NCI-H2081 treated with DMSO at 0.1 percent for 48 hours (cell line): Measurements from ENCODE around the gene SH3BP2.

ENCODE experiments used
- DNase-seq: peaks from one replicate; lab custom pipeline; 2025; lab: John Stamatoyannopoulos, UW

Gene SH3BP2

DNA sequence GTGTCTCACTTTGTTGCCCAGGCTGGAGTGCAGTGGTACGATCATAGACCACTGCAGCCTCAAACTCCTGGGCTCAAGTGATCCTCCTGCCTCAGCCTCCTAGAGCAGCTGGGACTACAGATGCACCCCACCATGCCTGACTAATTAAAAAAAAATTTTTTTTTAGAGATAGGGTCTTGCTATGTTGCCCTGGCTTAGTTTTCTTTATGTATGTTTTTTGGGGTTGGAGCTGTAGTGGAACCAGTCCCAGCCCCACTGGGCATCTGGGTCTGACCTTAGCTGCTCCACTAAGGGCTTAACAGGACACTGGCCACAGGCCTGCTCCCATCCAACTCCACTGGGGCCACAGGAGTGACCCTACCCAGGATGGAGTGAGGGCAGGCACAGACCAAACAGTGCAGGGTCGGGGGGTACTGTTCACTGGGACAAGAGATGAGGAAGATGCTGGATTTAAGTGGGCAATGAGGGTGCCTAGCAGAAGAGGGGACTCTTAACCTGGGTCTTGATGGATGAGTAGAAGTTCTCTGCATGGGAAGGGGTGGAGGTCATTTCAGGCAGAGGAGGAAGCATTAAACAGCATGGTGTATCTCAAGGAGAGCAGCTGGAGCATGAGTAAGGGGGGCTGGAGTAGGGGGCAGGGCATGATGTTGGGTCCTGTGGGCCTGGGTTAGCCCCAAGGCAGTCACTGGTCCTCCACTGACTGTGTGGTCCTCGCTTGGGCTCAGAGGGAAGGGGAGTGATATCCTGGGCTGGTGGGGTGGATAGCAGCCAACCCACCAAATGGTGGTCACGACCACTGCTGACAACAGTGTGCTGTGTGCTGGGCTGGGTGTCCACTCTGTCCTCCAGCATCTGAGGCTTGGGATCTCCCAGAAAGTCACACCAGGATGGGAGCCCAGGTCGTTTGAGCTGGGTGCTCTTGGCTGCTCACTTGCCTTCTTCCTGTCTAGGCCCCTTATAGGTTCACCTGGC is 26.6 kb downstream of the SH3BP2 start:
- DNase-seq: no peak

DNA sequence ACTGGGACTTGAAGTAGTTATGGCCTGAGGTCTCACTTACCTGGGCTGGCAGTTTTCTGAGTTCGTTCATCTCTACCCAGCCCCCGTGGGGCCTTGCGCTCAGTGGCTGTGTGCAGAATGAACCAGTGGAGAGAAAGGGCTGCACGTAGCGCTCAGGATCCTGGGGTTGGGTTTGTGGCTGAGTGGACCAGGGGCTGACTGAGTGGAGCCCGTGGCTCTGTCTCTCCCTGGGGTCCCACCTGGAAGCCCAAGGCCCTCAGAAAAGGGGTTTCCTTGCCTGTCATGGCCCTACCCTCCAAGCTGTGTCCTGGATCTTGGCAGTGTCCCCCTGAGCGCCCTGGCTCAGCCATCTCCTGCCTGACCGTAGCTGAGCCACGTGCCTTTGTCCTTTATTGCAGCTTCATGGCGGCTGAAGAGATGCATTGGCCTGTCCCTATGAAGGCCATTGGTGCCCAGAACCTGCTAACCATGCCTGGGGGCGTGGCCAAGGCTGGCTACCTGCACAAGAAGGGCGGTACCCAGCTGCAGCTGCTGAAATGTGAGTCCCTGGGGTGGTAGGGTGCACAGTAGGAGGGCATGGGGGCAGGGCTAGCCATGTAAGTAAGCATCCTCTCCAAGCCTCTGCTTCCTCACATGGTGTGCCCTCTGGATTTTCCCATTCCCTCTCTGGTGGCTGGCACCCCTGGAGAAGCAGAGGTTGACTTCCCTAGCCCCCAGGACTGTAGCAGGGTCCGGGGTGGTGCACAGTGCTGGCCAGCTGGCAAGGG is 27.5 kb downstream of the SH3BP2 start:
- DNase-seq: no peak

DNA sequence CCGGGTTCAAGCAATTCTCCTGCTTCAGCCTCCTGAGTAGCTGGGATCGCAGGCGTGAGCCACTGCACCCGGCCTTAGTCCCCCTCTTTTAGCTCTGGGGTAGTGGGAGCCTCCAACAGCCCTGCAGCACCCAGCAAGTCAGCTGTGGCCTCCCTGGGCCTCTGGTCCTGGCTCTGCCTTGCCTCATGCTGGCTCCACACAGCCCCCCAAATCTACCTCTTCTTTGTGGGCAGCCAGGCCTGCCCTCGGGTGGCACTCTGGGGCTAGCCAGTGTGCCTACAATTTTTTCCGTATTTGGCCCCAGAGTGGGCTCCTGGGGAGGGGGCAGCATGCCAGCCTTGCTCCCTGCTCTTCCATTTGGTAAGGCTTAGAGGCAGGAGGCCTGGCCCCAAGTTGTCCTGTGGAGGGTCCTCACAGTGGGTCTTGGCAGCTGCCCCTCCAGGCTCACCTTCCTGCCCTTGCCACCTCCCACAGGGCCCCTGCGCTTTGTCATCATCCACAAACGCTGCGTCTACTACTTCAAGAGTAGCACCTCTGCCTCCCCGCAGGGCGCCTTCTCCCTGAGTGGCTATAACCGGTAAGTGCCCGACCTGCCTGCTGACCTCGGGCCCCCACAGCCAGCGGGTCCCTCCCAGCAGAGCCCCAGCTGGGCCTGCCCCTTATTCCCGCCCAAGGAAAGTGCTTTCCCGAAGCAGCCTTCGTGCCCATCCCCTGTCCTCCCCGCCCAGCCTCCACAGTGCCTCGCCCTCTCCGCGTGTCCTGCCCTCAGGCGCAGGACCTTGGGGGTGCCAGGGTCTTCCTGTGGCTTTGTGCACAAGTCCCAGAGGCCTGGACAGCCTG is 29.8 kb downstream of the SH3BP2 start:
- no peak for DNase-seq

DNA sequence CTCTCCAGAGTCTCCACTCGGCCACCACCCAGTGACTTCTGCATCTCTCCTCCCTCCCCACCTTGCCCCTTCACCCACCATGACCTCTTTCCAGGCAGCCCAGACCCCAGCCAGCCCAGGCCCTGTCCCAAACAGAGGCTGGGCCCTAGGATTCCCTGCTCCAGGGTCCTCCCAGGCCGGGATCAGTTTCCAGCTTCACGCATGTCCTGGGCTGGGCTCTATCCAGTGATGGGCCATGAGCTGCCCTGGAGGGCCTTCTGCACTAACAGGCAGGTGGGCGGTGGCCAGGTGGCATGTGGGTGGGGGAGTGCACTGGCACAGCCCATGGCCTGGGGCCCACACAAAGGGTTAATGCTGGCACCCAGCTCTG is 30.4 kb downstream of the SH3BP2 start:
- DNase-seq: no peak

DNA sequence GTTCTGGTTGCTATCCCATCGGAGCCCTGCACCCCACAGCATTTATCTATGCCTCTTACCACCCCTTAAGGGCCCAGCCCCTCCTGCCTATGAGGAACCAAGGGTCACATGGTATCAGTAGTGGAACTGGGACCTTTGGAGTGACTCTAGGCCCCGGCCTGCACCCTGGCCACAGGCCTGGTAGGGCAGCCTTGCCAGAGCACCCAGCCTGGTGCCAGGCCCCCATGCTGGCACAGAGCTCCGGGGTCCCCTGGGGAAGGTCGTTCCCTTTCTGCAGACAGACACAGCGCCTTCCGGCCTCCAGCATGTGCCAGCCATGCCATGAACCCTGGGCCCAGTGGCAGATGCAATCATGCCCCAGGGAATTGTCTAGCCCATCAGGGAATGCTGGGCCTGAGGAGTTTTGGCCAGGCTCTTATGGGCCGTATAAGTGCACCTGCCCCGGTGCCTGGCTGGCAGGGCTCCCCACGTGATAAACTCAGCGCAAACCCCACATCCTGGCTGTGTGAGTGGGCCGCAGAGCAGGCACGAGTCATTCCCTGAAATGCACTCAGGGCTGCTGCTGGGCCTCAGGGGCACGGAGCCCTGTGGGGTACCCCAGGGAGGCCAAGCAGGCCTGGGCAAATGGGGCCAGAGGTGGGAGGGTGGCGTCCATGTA is 30.9 kb downstream of the SH3BP2 start:
- no peak for DNase-seq

DNA sequence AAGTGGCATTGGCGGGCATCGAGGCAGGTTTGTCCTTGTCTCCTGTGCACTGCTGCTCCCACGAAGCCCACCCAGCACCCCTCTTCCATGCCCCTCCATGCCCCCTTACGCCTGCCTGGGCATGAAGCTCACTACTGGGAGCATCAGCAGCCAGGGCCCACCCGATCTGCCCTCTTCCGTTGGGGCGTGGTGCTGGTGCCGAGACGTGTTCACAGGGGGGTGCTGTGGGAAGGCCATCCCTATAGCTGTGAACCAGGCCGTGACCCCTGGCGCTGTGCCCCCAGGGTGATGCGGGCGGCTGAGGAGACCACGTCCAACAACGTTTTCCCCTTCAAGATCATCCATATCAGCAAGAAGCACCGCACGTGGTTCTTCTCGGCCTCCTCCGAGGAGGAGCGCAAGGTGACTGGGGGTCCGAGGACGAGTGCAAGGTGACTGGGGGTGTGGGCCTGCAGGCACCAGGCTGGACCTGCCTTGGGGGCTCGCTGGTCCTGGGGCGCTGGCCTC is 31.5 kb downstream of the SH3BP2 start:
- no peak for DNase-seq

DNA sequence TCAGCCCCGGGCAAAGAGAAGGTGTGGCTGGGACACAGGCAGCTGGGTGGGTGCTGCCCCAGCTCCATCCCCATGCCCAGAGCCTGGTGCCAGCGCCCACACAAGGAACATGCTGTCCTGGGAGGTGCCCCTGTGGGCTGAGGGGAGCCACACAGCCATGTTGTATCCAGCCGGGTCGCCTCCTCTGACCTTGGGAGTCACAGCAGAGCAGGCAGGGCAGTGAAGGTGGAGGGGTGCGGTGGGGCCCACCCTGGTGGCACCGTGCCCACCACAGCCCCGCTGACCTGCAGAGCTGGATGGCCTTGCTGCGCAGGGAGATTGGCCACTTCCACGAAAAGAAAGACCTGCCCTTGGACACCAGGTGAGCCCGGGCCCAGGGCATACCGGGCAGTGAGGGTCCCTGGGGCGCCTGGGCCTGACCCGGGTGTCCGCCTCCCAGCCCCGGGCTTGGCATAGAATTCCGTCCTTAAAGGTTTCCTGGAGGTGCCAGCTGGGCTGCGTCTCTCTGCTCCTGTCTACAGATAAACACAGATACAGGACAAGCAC is 32.0 kb downstream of the SH3BP2 start:
- DNase-seq: no peak

DNA sequence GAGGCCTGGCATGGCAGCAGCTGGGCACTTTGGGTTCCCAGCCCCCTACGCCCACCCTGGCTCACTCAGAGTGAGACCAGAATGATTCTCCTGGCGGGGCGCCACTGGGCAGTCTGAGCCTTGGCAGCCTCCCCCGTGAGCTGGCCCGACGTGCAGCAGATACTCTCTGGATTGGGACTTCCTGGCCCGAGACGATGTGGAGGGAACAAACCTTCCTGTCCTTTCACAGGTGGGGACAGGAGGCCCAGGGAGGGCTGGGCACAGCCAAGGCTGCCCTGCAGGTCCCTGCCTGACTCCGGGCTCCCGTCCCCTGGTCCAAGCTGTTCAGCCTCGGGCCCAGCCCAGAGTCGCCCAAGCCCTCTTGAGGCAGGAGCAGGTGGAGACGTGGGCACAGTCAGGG is 32.9 kb downstream of the SH3BP2 start:
- DNase-seq: no peak

DNA sequence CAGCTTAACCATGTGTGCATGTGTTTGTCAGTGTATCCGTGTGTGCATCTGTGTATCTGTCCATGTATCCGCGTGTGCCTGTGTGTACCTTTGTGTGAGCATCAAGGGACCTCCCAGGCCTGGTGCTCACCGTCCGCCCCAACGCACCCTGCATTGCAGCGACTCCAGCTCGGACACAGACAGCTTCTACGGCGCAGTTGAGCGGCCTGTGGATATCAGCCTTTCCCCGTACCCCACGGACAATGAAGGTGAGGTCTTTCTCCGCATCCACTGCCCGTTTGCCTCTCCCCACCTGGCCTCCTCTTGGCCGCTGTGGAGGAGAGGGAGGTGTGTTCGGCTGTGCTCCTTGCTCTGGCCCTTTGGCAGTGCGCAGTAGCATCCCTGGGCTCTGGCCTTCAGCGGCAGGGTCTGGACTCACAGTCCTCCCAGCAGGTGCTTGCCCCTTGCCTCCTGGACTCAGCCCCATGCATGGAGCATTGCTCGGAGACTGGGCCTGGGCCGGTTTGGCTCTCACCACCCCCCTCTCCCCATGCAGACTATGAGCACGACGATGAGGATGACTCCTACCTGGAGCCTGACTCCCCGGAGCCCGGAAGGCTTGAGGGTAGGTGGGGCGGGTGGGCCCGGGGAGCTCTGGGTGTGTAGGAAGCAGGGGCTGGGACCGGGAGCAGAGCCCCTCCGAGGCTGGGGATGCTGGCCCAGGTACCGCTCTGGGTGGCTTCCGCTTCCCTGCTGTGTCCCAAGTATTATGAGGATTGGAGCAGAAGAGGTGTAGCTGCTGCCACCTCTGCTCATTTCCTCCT is 34.4 kb downstream of the SH3BP2 start:
- DNase-seq: no peak

DNA sequence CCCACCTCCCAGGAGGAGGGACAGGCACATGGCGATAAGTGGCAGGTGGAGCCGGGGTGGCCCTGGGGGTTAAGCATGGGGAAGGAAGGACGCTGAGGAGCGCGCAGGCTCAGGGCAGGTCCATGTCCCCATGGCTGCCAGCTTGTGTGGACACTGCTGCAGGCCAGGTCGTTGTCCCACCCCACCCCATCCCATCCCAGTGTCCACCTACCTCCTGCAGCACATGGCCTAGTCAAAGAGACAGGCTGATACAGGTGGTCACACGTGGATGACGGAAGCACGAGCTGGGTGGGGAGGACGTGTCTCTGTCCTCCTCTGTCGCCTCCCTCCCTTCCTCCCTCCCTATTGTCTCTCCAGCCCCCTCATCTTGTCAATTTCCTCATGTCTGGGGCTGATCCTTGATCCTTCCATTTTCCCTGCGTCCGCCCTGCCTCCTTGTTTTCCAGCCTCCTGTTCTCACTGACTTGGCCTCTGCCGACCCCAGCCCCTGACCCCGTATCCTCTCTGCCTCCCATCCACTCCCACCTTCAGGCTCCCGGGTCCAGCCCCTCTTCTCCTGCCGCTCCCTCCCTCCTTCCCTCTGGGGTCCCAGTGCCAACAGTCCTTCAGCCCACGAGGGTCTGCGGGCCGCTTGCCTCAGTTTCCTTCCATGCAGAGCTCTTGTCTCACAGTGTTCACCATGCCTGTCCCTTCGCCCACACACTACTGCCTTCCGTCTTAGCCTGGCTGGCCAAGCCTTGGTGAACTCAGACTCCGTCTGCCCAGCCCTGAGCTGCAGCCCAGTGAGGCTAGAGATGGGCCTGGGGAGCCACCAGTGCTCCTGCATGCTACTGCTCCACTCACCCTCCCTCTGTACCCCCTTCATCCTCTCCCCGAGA is 35.2 kb downstream of the SH3BP2 start:
- no peak for DNase-seq

DNA sequence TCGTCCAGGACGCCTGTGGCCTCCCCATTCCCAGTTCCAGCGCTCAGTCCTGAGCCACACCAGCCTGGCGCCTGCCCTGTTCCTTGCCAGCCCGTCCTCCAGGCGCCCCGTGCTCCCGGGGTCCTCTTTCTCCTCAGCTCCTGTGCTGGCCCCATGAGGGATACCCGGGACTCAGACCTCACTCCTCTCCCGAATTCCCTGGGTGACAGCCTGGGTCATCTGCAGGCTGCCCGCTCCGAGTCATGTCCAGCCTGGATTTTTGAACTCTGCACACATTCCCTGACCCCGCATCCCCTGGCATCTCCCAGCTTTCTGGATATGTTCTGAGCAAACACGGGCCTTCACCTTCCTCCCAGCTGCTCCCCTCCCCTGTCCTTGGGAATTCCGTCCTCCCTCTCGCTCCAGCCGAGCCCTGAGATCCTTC is 35.9 kb downstream of the SH3BP2 start:
- no peak for DNase-seq

DNA sequence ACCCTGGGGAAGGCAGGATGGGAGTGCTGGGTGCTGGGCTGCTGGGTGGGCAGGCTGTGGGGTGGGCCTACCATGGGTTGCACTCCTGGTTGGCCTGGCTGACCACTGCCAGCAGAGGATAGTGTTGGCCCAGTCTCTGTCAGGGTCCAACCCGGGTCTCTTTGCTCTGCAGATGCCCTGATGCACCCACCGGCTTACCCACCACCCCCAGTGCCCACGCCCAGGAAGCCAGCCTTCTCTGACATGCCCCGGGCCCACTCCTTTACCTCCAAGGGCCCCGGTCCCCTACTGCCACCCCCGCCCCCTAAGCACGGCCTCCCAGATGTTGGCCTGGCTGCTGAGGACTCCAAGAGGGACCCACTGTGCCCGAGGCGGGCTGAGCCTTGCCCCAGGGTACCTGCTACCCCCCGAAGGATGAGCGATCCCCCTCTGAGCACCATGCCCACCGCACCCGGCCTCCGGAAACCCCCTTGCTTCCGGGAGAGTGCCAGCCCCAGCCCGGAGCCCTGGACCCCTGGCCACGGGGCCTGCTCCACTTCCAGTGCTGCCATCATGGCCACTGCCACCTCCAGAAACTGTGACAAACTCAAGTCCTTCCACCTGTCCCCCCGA is 36.5 kb downstream of the SH3BP2 start:
- DNase-seq: no peak

DNA sequence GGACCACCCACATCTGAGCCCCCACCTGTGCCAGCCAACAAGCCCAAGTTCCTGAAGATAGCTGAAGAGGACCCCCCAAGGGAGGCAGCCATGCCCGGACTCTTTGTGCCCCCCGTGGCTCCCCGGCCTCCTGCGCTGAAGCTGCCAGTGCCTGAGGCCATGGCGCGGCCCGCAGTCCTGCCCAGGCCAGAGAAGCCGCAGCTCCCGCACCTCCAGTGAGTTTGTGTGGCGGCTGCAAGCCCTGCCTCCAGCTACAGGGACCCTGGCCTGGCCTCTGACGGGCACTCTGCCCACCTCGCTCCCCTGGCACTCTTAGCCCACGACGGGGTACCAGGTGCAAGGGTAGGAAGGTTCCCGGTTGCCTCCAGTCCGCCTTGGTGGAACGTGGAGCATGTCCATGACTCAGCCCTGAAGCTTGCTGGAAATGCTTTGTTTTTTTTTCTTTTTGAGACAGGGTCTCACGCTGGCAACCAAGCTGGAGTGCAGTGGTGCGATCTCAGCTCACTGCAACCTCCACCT is 37.1 kb downstream of the SH3BP2 start:
- DNase-seq: no peak

DNA sequence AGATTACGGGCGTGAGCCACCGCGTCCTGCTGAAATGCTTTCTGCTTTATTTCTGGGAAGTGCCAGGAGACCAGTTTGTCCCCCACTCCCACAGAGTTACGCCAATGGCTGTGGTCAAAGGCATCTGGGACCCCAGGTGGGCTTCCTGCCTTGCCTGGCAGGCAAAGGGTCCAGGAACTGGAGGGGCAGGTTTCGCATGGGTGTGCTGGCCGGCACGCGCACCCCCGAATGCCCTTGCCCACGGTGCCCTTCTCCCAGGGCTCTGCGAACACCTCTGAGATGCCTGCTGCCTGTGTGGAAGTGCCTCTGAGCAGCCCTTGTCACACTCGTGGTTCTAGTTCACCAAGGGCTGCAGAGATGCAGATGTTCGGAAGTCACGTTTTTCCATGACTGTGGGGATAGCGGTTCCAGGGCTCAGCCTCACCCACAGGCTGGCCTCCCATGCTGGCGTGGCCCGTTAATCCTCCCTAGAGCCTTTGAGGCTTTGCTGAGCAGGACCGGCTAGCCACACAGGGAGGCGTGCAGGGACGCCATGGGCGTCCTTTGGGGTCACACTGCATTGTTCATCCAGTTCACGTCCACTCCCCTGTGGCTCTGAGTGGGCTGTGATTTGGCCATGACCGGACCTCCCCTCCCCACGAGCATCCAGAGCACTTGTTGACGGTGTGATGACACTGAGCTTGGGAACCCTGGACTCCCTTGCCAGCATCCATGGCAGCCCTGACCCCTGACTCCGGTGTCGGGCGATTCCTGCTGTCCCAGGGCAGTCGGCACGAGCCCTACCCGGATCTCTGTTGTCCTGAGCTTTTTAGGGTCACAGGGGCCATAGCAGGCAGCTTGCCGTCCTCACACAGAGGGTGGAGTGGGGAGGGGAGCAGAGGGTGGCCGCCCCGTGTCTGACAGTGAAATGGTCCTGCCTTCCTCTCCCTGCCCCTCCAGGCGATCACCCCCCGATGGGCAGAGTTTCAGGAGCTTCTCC is 38.0 kb downstream of the SH3BP2 start:
- DNase-seq: no peak

DNA sequence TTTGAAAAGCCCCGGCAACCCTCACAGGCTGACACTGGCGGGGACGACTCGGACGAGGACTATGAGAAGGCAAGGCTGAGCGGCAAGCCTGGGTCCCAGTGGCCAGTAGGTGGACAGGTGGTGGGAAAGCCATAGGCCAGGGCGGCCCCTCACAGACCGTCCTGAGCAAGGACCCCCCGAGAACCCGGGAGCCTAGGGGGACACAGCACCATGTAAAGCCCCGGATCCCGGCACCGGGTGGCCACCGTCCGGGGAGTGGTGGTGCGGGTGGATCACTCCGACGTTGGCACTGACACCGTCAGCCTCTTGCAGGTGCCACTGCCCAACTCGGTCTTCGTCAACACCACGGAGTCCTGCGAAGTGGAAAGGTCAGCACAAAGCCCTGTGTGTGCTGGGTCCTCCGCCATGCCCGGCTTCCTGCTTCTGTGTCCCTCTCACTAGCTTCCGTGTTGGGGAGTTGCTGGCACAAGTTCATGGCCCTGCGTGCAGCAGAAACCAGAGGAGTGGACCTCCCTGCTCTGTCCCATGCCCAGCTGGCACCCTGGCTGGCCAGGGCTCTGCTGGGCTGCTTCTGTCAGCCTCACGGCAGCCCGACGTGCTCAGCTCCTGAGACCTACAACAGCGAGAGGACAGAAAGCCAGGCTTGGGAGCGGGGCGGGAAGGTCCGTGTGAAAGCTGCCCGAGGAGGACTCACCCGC is 38.9 kb downstream of the SH3BP2 start:
- no peak for DNase-seq

DNA sequence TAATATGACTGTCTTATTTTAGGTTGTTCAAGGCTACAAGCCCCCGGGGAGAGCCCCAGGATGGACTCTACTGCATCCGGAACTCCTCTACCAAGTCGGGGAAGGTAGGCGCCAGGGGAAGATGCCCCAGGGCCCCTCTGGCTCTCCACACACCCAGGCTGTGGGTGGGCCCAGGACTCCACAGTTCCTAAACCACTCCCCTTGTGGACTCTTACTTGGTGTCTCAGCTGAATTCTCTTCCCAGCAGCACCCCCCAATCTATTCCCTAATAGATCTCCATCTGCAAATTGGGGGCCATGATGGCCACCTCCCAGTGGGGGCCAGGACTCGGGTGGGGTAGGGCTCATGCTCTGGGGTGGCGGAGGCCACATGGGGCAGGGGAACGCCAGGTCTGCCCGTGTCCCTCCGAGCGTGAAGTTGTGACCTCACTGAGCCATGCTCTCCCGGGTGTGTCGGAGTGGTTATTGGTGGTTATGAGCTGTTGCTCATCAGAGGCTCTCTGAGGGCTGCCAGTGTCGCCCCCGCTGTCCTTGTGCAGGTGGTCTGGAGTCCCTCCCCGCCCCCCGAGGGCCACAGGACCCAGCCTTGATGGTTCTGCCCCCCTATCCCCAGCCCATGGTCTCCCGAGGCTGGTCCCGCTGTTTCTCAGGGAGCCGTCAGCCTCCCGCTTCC is 39.6 kb downstream of the SH3BP2 start:
- DNase-seq: no peak
